HPDE6-E6E7 (cell line): Measurements from ENCODE around the gene HSFY2.
"Not testable (repeated sequence)": the region's sequence is repeated elsewhere in the genome, so short reads cannot be mapped to it uniquely, and the experiment has no call there.

Experiments
- DNase-seq: peaks from one replicate; pipeline ENCODE4 v3.0.0; 2011; ENCODE audit warnings: missing footprints; ENCODE audit errors: extremely low spot score

The HSFY2 gene

GRCh38 chrY:18773635-18774034 lies at the start of gene HSFY2:
HSFY2 (minus strand) TSS chrY:18773735; CDS start chrY:18773618, 117 bp downstream.
- not testable (repeated sequence) for DNase-seq

- DNase-seq, result not testable (repeated sequence)
These were observed 42.2 kb upstream of the HSFY2 start for GRCh38 chrY:18815751-18816150.

- not testable (repeated sequence) for DNase-seq
These were observed 15.3 kb upstream of the HSFY2 start for GRCh38 chrY:18788757-18789406.

GRCh38 chrY:18754077-18754476 lies 19.5 kb downstream of the HSFY2 start:
- not testable (repeated sequence) for DNase-seq

GRCh38 chrY:18753133-18753815 lies 20.3 kb downstream of the HSFY2 start:
- not testable (repeated sequence) for DNase-seq

GRCh38 chrY:18723714-18724113 lies 49.8 kb downstream of the HSFY2 start:
- not testable (repeated sequence) for DNase-seq
